Measurements from ENCODE around the gene PSMC3IP.

DNA sequence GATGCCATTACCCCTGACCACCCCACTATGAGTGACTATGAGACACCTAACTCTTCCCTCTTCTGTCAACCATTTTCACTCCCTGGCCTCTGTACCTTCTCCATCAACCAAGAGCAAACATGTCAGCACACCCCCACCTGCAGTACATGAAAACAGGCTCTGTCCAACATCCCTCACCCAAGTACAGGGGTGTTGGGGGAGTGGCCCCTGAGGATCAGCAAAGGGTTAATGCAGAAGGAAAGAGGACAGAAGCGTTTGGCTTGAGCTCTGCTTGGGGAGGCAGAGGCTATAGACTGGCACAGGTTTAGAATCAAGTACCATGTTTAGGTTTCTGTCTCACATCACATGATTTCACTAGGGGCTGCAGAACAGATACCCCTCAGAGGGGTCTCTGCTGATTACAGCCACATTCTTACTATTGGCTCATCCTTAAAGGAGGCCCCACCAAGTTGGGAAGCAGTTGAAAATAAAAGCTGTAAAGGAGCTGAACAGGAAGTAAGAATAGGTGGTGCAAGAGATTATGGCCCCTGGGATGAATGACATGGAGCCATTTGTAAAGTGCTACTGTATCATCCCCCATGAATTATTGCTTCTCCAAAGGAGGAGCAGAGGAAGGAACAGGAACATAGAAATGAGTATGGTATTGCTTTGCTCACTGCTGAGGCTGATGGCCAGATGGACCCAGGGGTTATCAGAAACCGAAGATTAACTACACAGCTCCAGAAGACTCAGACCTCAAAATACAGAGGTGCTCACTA is 2.4 kb upstream of the PSMC3IP start:
- TF ChIP-seq CTCF (IDR thresholded peaks at IDR 0.05; ENCODE audit: low read depth, low read length, poor library complexity, severe bottlenecking) (no peak), EZH2phosphoT487 (IDR thresholded peaks at IDR 0.05; ENCODE audit: borderline replicate concordance, low read length) (no peak)

All from DOHH2 (cell line).